SH-SY5Y (cell line): Measurements from ENCODE around the gene MAPK11.

ENCODE experiments used
- GATA2 ChIP-seq: IDR thresholded peaks from 2 replicates; pipeline ENCODE4 v1.6.1; 2011; ENCODE audit warnings: mild to moderate bottlenecking, low read depth, low read length
- GATA3 ChIP-seq: IDR thresholded peaks from 2 replicates; pipeline ENCODE4 v1.6.1; 2011; ENCODE audit warnings: low read depth, mild to moderate bottlenecking, low read length, moderate library complexity

DNA sequence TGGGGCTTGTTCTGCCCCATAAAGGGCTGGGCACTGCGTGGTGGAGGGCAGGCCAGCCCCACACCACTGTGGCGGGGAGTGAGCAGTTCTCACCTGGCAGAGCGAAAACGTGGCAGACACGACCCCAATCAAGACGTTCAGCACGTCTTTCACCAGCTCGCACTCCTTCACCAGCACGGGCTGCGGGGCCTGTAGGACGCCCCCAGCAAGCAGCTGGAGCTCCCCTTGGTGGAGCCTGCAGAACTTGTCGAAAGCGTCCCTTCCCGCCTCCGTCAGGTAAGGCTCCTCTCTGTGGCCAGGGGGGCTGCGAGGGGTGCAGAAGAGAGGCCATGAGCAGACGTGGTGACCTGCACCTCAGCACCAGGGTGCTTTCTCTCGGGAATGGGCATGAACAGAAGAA, 37.0 kb downstream of the MAPK11 start:
- TF ChIP-seq GATA2 (no peak), GATA3 (no peak)
